ENCODE results near the gene KREMEN1. TPM values are rescaled to one million over a fixed set of nuclear protein-coding genes. Genes with fewer than 3 reads are reported as not detected.
"Not testable (repeated sequence)": the region's sequence is repeated elsewhere in the genome, so short reads cannot be mapped to it uniquely, and the experiment has no call there.

Gene KREMEN1
- total and polyA plus RNA-seq, 8 donors: 5.4 to 34.5 (median 11.6) TPM

- intact Hi-C loops (cut with DNase I; ENCODE audit: low total_unique reads): no loop called here
- Histone ChIP-seq H3K27ac (peak overlapping the region in 4 of 5 donors; percentile 48 to 57 (median 52)), H3K9me3 (no peaks in the 10 kb centered on the region), H3K36me3 (no peaks in the 10 kb centered on the region), H3K4me3 (no peak overlapping the region), H3K4me1 (peaks cover 11 to 36% (median 27%) of the 10 kb centered on the region in 4 donors), H3K27me3 (no peaks in the 10 kb centered on the region)
- 21 to 59% (median 31%) methylated on average over 3 of the region's 3 CpGs for WGBS, 5 donors
- DNase-seq: no peak
- no peak for TF ChIP-seq EP300 (IDR thresholded peaks at IDR 0.05)
- no peak for TF ChIP-seq CTCF (IDR thresholded peaks at IDR 0.05)
- no peak for TF ChIP-seq POLR2AphosphoS5 (IDR thresholded peaks at IDR 0.05)
- TF ChIP-seq POLR2A (IDR thresholded peaks at IDR 0.05): no peak
Observed at GRCh38 chr22:29081517-29082236, 8.8 kb downstream of the KREMEN1 start.

GRCh38 chr22:29082826-29083545 is 10.2 kb downstream of the KREMEN1 start:
- Histone ChIP-seq H3K4me1 (peaks cover 11 to 35% (median 27%) of the 10 kb centered on the region in 4 donors), H3K36me3 (no peaks in the 10 kb centered on the region), H3K9me3 (no peaks in the 10 kb centered on the region), H3K27ac (peak overlapping the region in 4 of 5 donors; percentile 49 to 53 (median 52)), H3K4me3 (no peak overlapping the region), H3K27me3 (no peaks in the 10 kb centered on the region)
- 69 to 84% (median 81%) methylated on average over 7 of the region's 7 CpGs for WGBS, 5 donors
- TF ChIP-seq EP300 (IDR thresholded peaks at IDR 0.05): no peak
- no peak for TF ChIP-seq CTCF (IDR thresholded peaks at IDR 0.05)
- no peak for TF ChIP-seq POLR2AphosphoS5 (IDR thresholded peaks at IDR 0.05)
- no peak for TF ChIP-seq POLR2A (IDR thresholded peaks at IDR 0.05)
- intact Hi-C loops (cut with DNase I; ENCODE audit: low total_unique reads): no loop called here
- no peak for DNase-seq

GRCh38 chr22:29083576-29083932 is 10.7 kb downstream of the KREMEN1 start:
- intact Hi-C loops (cut with DNase I; ENCODE audit: low total_unique reads): not testable (repeated sequence)

GRCh38 chr22:29083933-29084591 is 11.2 kb downstream of the KREMEN1 start:
- intact Hi-C loops (cut with DNase I; ENCODE audit: low total_unique reads): no loop called here
- TF ChIP-seq POLR2A (IDR thresholded peaks at IDR 0.05) (no peak), POLR2AphosphoS5 (IDR thresholded peaks at IDR 0.05) (no peak), CTCF (IDR thresholded peaks at IDR 0.05) (no peak), EP300 (IDR thresholded peaks at IDR 0.05) (no peak)
- no peak for DNase-seq
- Histone ChIP-seq H3K4me1 (peaks cover 12 to 28% (median 24%) of the 10 kb centered on the region in 4 donors), H3K27ac (peak overlapping the region in 3 of 5 donors; percentile 30 to 49 (median 30)), H3K36me3 (no peaks in the 10 kb centered on the region), H3K4me3 (no peak overlapping the region), H3K9me3 (no peaks in the 10 kb centered on the region), H3K27me3 (no peaks in the 10 kb centered on the region)
- 59 to 70% (median 64%) methylated on average over 5 of the region's 5 CpGs for whole genome bisulfite sequencing, 5 donors

More at GRCh38 chr22:29083576-29083932, 10.7 kb downstream of the KREMEN1 start:
- 80 to 98% (median 87%) methylated on average over 7 of the region's 7 CpGs for WGBS, 5 donors
- H3K9me3 ChIP-seq, H3K27me3 ChIP-seq, DNase-seq, H3K36me3 ChIP-seq, H3K4me3 ChIP-seq: not testable (repeated sequence)
- Histone ChIP-seq H3K4me1 (peaks cover 11 to 33% (median 25%) of the 10 kb centered on the region in 4 donors), H3K27ac (peak overlapping the region in 3 of 5 donors; percentile 30 to 49 (median 30))
